Measurements from ENCODE around the gene CLDN12.
"Not testable (repeated sequence)": the region's sequence is repeated elsewhere in the genome, so short reads cannot be mapped to it uniquely, and the experiment has no call there.

Gene CLDN12

DNA sequence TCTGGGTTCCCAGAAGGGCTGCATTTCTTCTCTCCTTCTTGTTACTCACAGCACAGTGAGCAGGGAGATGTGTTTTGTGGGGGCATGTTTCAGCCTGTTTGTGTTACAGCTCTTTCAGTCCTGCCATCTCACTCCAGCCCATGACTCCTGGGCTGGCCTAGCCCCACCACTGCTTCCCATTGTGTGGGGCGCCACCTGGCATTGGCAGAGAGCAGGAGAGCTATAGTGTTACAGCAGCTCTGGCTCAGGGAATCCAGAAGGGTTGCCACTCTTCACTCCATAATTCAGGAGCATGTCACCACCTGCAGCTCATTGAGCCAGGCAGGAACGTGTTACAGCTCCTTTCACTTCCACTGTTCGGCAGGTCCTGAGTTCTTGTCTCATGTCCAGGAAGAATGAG, 30.0 kb downstream of the CLDN12 start:
- DNase-seq (ENCODE audit: low read depth), result no peak

- no peak for DNase-seq (ENCODE audit: low read depth)
Measured at GRCh38 chr7:90445633-90446032, 42.4 kb downstream of the CLDN12 start.

GRCh38 chr7:90446137-90446899, 43.1 kb downstream of the CLDN12 start:
- no peak for DNase-seq (ENCODE audit: low read depth)

DNA sequence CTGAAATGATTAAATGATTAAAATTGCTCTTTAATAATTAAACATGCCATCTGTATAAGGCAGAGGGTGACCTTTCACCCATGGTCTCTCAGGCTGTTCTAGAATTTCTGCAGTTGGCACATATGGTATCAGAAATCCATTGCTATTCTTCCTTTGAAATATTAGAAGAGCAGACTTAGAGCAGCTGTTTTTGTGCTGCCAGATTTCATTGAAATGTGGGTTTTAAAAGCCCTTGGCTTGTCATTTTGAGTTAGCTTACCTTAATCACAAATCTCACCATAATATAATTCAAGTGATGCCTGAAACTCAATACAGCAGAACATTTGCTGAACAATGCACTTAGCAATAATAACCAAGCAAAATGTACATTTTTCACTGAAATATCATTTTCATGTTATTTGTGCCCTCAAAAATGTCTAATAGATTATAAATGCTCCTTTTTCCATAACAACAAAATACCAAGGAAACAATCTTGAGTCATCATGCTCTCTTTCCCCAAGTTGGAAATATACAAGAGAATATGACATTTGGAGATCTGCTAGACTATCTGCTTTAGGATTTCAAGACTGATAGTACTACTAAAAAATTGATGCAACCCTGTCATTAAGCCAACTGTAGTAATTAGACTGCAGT, 50.1 kb downstream of the CLDN12 start:
- no peak for DNase-seq (ENCODE audit: low read depth)

- DNase-seq (ENCODE audit: low read depth), result no peak
Measured at GRCh38 chr7:90453931-90454330, 50.7 kb downstream of the CLDN12 start.

- no peak for DNase-seq (ENCODE audit: low read depth)
Measured at GRCh38 chr7:90455163-90456030, 52.1 kb downstream of the CLDN12 start.

DNA sequence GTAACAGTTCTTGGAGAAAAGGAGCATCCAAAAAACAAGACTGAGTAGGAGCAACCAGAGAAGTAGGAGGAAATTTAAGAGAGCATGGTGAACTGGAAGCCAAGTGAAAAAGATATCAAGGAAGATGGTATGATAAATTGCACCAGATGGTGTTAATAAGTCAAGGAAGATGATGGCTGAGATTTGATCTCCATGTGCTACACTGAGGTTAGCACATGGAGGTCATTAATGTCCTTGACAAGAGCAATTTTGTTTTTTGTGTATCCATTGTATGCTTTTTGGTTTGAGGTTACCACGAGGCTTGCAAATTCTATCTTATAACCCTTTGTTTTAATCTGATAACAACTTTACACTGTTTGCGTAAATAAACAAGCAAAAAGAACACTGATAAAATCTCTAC, 54.8 kb downstream of the CLDN12 start:
- no peak for DNase-seq (ENCODE audit: low read depth)

DNA sequence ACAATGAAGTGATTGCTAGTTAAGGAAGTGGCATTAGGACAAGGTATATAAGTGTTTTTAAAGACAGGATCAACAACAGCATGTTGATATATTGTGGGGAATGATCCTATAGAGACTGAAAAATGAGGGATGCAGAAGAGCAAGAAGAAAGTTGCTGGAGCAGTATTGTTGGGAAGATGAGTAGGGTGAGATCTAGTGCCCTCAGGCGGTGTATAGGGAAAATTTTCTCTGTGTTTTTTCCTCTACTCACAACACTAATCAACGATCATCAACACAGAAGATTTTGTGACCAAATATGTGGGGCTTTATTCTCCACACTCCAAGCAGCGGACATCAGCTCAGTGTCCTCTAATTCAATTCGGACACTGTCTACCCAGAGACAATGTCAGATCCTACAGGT, 56.6 kb downstream of the CLDN12 start:
- DNase-seq (ENCODE audit: low read depth), result no peak

- DNase-seq (ENCODE audit: low read depth), result no peak
Measured at GRCh38 chr7:90461219-90461618, 58.0 kb downstream of the CLDN12 start.

DNA sequence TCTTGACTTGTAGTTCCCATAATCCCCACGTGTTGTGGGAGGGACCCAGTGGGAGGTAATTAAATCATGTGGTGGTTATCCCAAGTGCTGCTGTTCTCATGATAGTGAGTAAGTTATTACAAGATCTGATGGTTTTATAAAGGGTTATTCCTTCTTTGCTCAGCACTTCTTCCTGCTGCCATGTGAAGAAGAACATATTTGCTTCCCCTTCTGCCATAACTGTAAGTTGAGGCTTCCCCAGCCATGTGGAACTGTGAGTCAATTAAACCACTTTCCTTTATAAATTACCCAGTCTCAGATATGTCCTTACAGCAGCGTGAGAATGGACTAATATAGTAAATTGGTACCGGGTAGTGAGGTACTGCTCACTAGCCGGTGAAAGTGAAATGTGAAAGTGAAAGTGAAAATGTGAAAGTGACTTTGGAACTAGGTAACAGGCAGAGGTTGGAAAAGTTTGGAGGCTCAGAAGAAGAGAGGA, 59.9 kb downstream of the CLDN12 start:
- DNase-seq (ENCODE audit: low read depth), result not testable (repeated sequence)
